Hepatocyte (in vitro differentiated cells): ENCODE measurements around the gene MRPL33.

Source experiments
- CTCF ChIP-seq: fragments of 200-600 bp; sonication (generic); IDR thresholded peaks from 2 replicates; pipeline ENCODE4 v1.5.1; 2016; ENCODE audit warnings: antibody characterized with exemption, mild to moderate bottlenecking; ENCODE audit not compliant: poor library complexity
- EZH2 ChIP-seq: fragments of 200-600 bp; sonication (generic); IDR thresholded peaks from 2 replicates; pipeline ENCODE4 v1.6.1; 2016; ENCODE audit warnings: antibody characterized with exemption, mild to moderate bottlenecking, borderline replicate concordance

DNA sequence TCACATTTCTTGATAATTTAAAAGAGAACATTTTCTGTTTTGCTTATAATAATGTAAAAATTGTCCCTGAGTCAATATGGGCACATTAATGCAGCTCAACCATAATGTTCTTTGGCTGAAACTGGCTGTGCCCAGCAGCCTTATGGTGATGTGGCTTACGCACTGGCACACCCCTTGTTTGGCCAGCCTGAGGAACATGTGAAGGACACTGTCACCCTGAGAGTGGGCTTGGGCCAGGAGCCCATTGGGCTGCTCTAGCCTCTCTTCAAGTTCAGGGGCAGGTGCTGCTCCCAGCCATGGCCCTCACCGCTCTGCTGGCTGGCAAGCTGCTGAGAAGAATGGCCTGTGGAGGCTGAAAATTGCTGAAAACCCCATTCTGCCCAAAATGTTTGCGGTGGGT, 37.5 kb downstream of the MRPL33 start:
- TF ChIP-seq CTCF: no peak
- no peak for TF ChIP-seq EZH2
